NT2/D1 (cell line): ENCODE data around the gene AGPAT2.
A peak's percentile ranks its signal among the peaks of the same experiment; 100 is the strongest.

Experiments
- DNase-seq: peaks from one replicate; pipeline ENCODE4 v3.0.0-alpha.2; 2011; ENCODE audit warnings: low read depth, low spot score
- H3K27me3 ChIP-seq: 2 replicates; pipeline ENCODE4 v1.6.0; 2011; ENCODE audit warnings: mild to moderate bottlenecking; ENCODE audit not compliant: insufficient read length, insufficient read depth
- H3K36me3 ChIP-seq: 2 replicates; pipeline ENCODE4 v1.6.1; 2011; ENCODE audit warnings: mild to moderate bottlenecking, low read length, mixed read lengths; ENCODE audit not compliant: insufficient read depth, insufficient read length
- H3K4me1 ChIP-seq: 2 replicates; pipeline ENCODE4 v1.5.1; 2011; ENCODE audit not compliant: insufficient read depth, insufficient read length
- H3K4me3 ChIP-seq: 2 replicates; pipeline ENCODE4 v1.5.1; 2011; ENCODE audit warnings: low read depth; ENCODE audit not compliant: insufficient read length
- H3K9ac ChIP-seq: 2 replicates; pipeline ENCODE4 v1.6.0; 2011; ENCODE audit warnings: low read depth; ENCODE audit not compliant: insufficient read length
- H3K9me3 ChIP-seq: 2 replicates; pipeline ENCODE4 v1.5.1; 2011; ENCODE audit warnings: mild to moderate bottlenecking, low read length; ENCODE audit not compliant: insufficient read depth
- SUZ12 ChIP-seq: IDR thresholded peaks from 2 replicates; pipeline ENCODE4 v1.6.1; 2011; ENCODE audit not compliant: insufficient read length, insufficient read depth; ENCODE audit errors: extremely low read depth
- YY1 ChIP-seq: IDR thresholded peaks from 2 replicates; pipeline ENCODE4 v1.6.1; 2011; ENCODE audit not compliant: insufficient read length, insufficient read depth
- ZNF274 ChIP-seq: IDR thresholded peaks from 2 replicates; pipeline ENCODE4 v1.6.1; 2011; ENCODE audit warnings: mild to moderate bottlenecking, low read depth, low read length

The AGPAT2 gene

GRCh38 chr9:136645903-136646754 lies 41.1 kb downstream of the AGPAT2 start:
- TF ChIP-seq YY1, result no peak
- TF ChIP-seq SUZ12, result no peak
- no peak for TF ChIP-seq ZNF274
- H3K4me3 ChIP-seq, result no peak overlapping the region
- no peaks in the 10 kb centered on the region for H3K36me3 ChIP-seq
- no peaks in the 10 kb centered on the region for H3K9me3 ChIP-seq
- peaks cover 16% of the 10 kb centered on the region for H3K27me3 ChIP-seq
- peaks cover 19% of the 10 kb centered on the region for H3K4me1 ChIP-seq
- H3K9ac ChIP-seq, result peak overlapping the region; percentile 42
- DNase-seq, result no peak

GRCh38 chr9:136645352-136645902 lies 41.8 kb downstream of the AGPAT2 start:
- H3K4me3 ChIP-seq, result no peak overlapping the region
- H3K27me3 ChIP-seq, result peaks cover 16% of the 10 kb centered on the region
- no peaks in the 10 kb centered on the region for H3K9me3 ChIP-seq
- no peak for DNase-seq
- peaks cover 22% of the 10 kb centered on the region for H3K4me1 ChIP-seq
- H3K36me3 ChIP-seq, result no peaks in the 10 kb centered on the region
- no peak for TF ChIP-seq YY1
- TF ChIP-seq SUZ12, result no peak
- TF ChIP-seq ZNF274, result no peak
- H3K9ac ChIP-seq, result peak overlapping the region; percentile 42

DNA sequence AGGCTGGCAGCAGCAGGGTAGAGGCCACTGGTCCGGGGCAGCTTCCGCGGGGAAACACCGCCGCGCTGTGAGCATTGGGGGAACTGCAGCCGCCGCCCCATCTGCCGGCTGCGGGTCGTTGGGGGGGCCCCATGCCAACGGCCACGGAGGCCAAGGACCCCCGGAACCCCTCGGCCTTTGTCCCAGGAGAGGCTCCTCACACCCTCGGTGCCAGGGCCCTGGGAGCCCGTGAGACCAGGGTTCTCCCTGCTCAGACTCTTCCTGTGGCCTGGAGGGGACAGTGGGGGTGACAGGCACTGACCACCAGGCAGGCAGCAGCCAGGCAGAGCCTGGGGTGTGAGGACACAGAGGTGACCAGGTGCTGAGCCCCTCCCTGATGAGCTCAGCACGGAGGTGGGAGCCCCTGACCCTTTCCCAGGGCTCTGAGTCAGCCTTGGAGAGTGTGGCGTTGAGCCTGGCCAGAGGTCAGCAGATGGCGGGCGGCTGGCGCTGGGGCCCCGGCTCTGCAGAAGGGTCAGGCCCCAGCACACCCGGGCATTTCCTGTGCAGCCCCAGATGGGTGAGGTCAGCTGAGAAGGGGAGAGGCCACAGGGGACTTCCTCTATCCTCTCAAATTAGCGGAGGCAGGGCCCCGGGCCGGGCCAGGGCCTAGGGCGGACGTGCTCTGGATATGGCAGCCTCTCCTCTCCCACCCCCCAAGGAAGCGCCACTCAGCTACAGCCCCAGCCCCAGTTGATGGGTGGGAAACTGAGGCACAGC lies 42.5 kb downstream of the AGPAT2 start:
- Histone ChIP-seq H3K4me1 (peaks cover 22% of the 10 kb centered on the region), H3K9ac (peak overlapping the region; percentile 78), H3K4me3 (peak overlapping the region; percentile 27), H3K9me3 (no peaks in the 10 kb centered on the region), H3K27me3 (peaks cover 16% of the 10 kb centered on the region), H3K36me3 (no peaks in the 10 kb centered on the region)
- DNase-seq, result no peak
- no peak for TF ChIP-seq SUZ12

GRCh38 chr9:136644343-136644592 lies 43.0 kb downstream of the AGPAT2 start:
- Histone ChIP-seq H3K4me1 (peaks cover 22% of the 10 kb centered on the region), H3K9me3 (no peaks in the 10 kb centered on the region), H3K36me3 (no peaks in the 10 kb centered on the region), H3K9ac (peak overlapping the region; percentile 78), H3K4me3 (peak overlapping the region; percentile 27), H3K27me3 (peaks cover 16% of the 10 kb centered on the region)
- no peak for DNase-seq
- no peak for TF ChIP-seq YY1
- no peak for TF ChIP-seq SUZ12
- TF ChIP-seq ZNF274, result no peak

DNA sequence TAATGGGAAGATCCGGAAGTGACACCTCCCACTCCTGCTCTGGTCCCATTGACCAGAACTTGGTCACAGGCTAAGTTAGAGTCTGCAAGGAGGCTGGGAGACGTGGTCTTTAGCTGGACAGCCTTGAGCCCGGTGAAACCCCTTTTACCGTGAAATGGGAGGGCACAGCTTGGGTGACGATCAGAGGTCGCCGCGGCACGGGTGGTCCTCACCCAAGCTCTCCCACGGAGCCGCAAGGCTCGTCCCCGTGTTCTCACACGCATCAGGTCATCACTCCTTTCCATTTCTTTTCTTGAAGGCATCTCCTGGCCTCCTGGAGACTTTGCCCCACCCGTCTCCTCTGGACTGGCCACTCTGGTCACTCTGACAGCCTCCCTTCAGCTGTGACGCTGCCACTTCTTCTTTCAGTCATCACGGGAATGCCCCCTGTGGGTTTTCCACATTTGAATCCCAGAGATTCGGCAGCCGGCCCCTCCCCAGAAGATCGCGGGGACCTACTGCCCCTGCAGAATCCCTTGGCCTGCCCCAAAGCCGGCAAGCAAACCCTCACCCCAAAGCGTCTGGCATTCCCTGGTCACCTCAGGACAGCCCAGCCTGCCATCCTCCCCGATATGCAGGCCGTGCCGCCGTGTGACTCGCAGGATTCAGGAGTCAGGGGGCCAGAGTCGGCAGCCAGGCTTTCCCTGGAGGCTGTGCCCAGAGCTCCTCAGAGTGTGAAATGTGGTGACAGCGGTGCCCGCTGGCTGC lies 43.5 kb downstream of the AGPAT2 start:
- Histone ChIP-seq H3K9ac (peak overlapping the region; percentile 78), H3K9me3 (no peaks in the 10 kb centered on the region), H3K4me1 (peaks cover 22% of the 10 kb centered on the region), H3K4me3 (peak overlapping the region; percentile 27), H3K36me3 (no peaks in the 10 kb centered on the region), H3K27me3 (peaks cover 16% of the 10 kb centered on the region)
- TF ChIP-seq SUZ12 (no peak), YY1 (no peak), ZNF274 (no peak)
- no peak for DNase-seq

- peaks cover 22% of the 10 kb centered on the region for H3K4me1 ChIP-seq
- DNase-seq, result no peak
- H3K9me3 ChIP-seq, result no peaks in the 10 kb centered on the region
- H3K36me3 ChIP-seq, result no peaks in the 10 kb centered on the region
- no peak overlapping the region for H3K9ac ChIP-seq
- TF ChIP-seq SUZ12, result no peak
- H3K4me3 ChIP-seq, result no peak overlapping the region
- peaks cover 16% of the 10 kb centered on the region for H3K27me3 ChIP-seq
Observed at GRCh38 chr9:136642439-136642921, 44.8 kb downstream of the AGPAT2 start.
